Measurements from ENCODE around the gene KCTD1. TPM values are rescaled to one million over a fixed set of nuclear protein-coding genes. Genes with fewer than 3 reads are reported as not detected.

The KCTD1 gene
- polyA plus RNA-seq, 1 donor: 5.3 TPM

GRCh38 chr18:26480897-26481795, 67.2 kb downstream of the KCTD1 start:
- DNase-seq: no peak

GRCh38 chr18:26479681-26480079, 68.7 kb downstream of the KCTD1 start:
- DNase-seq: peak; percentile 30

GRCh38 chr18:26479065-26479680, 69.2 kb downstream of the KCTD1 start:
- DNase-seq: no peak

- DNase-seq: no peak
These were observed 70.4 kb downstream of the KCTD1 start for GRCh38 chr18:26477828-26478466.

GRCh38 chr18:26476697-26477096, 71.7 kb downstream of the KCTD1 start:
- DNase-seq: no peak

- DNase-seq: no peak
These were observed 73.8 kb downstream of the KCTD1 start for GRCh38 chr18:26474542-26474941.

- DNase-seq: peak; percentile 23
These were observed 74.7 kb downstream of the KCTD1 start for GRCh38 chr18:26473672-26474071.

- DNase-seq: no peak
These were observed 76.5 kb downstream of the KCTD1 start for GRCh38 chr18:26471826-26472225.

- DNase-seq: no peak
These were observed 77.3 kb downstream of the KCTD1 start for GRCh38 chr18:26471027-26471426.

- DNase-seq: peak; percentile 27
These were observed 78.2 kb downstream of the KCTD1 start for GRCh38 chr18:26470011-26470637.

GRCh38 chr18:26468931-26469340, 79.4 kb downstream of the KCTD1 start:
- no peak for DNase-seq

GRCh38 chr18:26466026-26466425, 82.3 kb downstream of the KCTD1 start:
- DNase-seq: no peak

- no peak for DNase-seq
These were observed 82.9 kb downstream of the KCTD1 start for GRCh38 chr18:26465431-26465830.

GRCh38 chr18:26464128-26465011, 84.0 kb downstream of the KCTD1 start:
- no peak for DNase-seq

GRCh38 chr18:26462355-26462754, 86.0 kb downstream of the KCTD1 start:
- DNase-seq: no peak

- no peak for DNase-seq
These were observed 86.9 kb downstream of the KCTD1 start for GRCh38 chr18:26461405-26461804.

GRCh38 chr18:26460449-26461091, 87.8 kb downstream of the KCTD1 start:
- no peak for DNase-seq

- DNase-seq: no peak
These were observed 88.5 kb downstream of the KCTD1 start for GRCh38 chr18:26459884-26460283.

GRCh38 chr18:26459340-26459739, 89.0 kb downstream of the KCTD1 start:
- no peak for DNase-seq

- DNase-seq: no peak
These were observed 89.7 kb downstream of the KCTD1 start for GRCh38 chr18:26458526-26459232.
